SK-N-SH (cell line): ENCODE measurements around the gene ARF4. TPM values are rescaled to one million over a fixed set of nuclear protein-coding genes. Genes with fewer than 3 reads are reported as not detected.

Experiments
- CTCF ChIA-PET: fragments of 300-600, 350-600 bp; formaldehyde crosslinking; extraction: SDS; loops from one replicate; lab custom pipeline; 2021; lab: Yijun Ruan, JAX
- POLR2A ChIA-PET: fragments of 350-600 bp; sonication (Branson Sonifier 250); formaldehyde crosslinking; extraction: SDS; loops from one replicate; lab custom pipeline; 2020; ENCODE audit warnings: antibody characterized with exemption, inconsistent platforms; lab: Yijun Ruan, JAX
- DNase-seq: peaks from one replicate; pipeline ENCODE4 v3.0.0; 2012
- H2AFZ ChIP-seq: fragments of 200-600 bp; sonication (generic); 2 replicates; pipeline ENCODE4 v1.8.1; 2016; ENCODE audit warnings: antibody characterized with exemption, mild to moderate bottlenecking, low read depth
- H3F3A ChIP-seq: fragments of 200-600 bp; sonication (generic); replicated peaks from 2 replicates; pipeline ENCODE3; 2016; ENCODE audit warnings: antibody characterized with exemption, mild to moderate bottlenecking; ENCODE audit not compliant: insufficient read depth
- H3K27ac ChIP-seq, 2 experiments: fragments of 200-500 bp in 1 of 2; fragments of 200-600 bp in 1 of 2; sonication (Bioruptor generic) in 1 of 2; sonication (generic), shearing (Covaris generic) in 1 of 2; 2 replicates each; pipeline versions ENCODE4 v1.5.1 to v1.6.1; 2014 to 2016; ENCODE audit warnings: low read depth in 2 of 2, inconsistent platforms in 1 of 2, low read length in 1 of 2, mild to moderate bottlenecking in 1 of 2, mixed read lengths in 1 of 2
- H3K27me3 ChIP-seq: fragments of 200-600 bp; sonication (generic), shearing (Covaris generic); 2 replicates; pipeline ENCODE4 v1.6.1; 2016; ENCODE audit warnings: mixed run types; ENCODE audit not compliant: insufficient read depth
- H3K36me3 ChIP-seq, 2 experiments: fragments of 200-500 bp in 1 of 2; fragments of 200-600 bp in 1 of 2; sonication (Bioruptor generic) in 1 of 2; sonication (generic) in 1 of 2; replicated peaks in 1 of 2; 2 replicates each; pipeline versions ENCODE3 to v1.5.1; 2014 to 2016; ENCODE audit warnings: low read length in 1 of 2, mild to moderate bottlenecking in 1 of 2; ENCODE audit not compliant: insufficient read depth in 2 of 2, control insufficient read depth in 1 of 2
- H3K4me1 ChIP-seq, 2 experiments: fragments of 200-500 bp in 1 of 2; fragments of 200-600 bp in 1 of 2; sonication (Bioruptor generic) in 1 of 2; sonication (generic), shearing (Covaris generic) in 1 of 2; 2 replicates each; pipeline versions ENCODE4 v1.5.1 to v1.6.1; 2014 to 2016; ENCODE audit warnings: low read depth in 1 of 2, low read length in 1 of 2, mixed run types in 1 of 2; ENCODE audit not compliant: insufficient read depth in 2 of 2, control insufficient read depth in 1 of 2
- H3K4me2 ChIP-seq: fragments of 200-600 bp; sonication (generic), shearing (Covaris generic); 2 replicates; pipeline ENCODE4 v1.6.1; 2017; ENCODE audit warnings: mixed run types
- H3K4me3 ChIP-seq, 2 experiments: fragments of 200-500 bp in 1 of 2; fragments of 200-600 bp in 1 of 2; sonication (Bioruptor generic) in 1 of 2; sonication (generic), shearing (Covaris generic) in 1 of 2; 2 replicates each; pipeline versions ENCODE4 v1.5.1 to v1.8.1; 2014 to 2016; ENCODE audit warnings: low read depth in 2 of 2, inconsistent platforms in 1 of 2, low read length in 1 of 2, mild to moderate bottlenecking in 1 of 2, mixed read lengths in 1 of 2, moderate library complexity in 1 of 2
- H3K79me2 ChIP-seq: fragments of 200-600 bp; sonication (generic); 2 replicates; pipeline ENCODE4 v1.8.1; 2017; ENCODE audit warnings: mild to moderate bottlenecking; ENCODE audit not compliant: insufficient read depth
- H3K9ac ChIP-seq: fragments of 200-600 bp; sonication (generic); 2 replicates; pipeline ENCODE4 v1.6.1; 2017; ENCODE audit warnings: mixed run types
- H3K9me2 ChIP-seq: fragments of 200-600 bp; sonication (generic); 2 replicates; pipeline ENCODE4 v1.6.1; 2017; ENCODE audit warnings: mixed run types
- H3K9me3 ChIP-seq: fragments of 200-600 bp; sonication (generic); 2 replicates; pipeline ENCODE4 v1.6.1; 2017; ENCODE audit warnings: mixed run types, mild to moderate bottlenecking, moderate library complexity
- H4K20me1 ChIP-seq: fragments of 200-600 bp; sonication (generic); 2 replicates; pipeline ENCODE4 v1.6.1; 2017; ENCODE audit warnings: mild to moderate bottlenecking, mixed run types; ENCODE audit not compliant: insufficient read depth
- JUND ChIP-seq: IDR thresholded peaks from 2 replicates; pipeline ENCODE4 v1.4.0; 2012
- TCF12 ChIP-seq: IDR thresholded peaks from 2 replicates; pipeline ENCODE4 v1.4.0; 2012
- polyA plus RNA-seq, 3 experiments: library from polyadenylated mRNA; depleted of rRNA; stranded (reverse); fragments of >200 nt; gene quantifications; 2 replicates each; pipeline ENCODE4 v1.2.3, GENCODE V29; 2012
- small RNA-seq, 7 experiments: library from RNA; depleted of rRNA; stranded (forward); fragments of <200 nt; gene quantifications; one replicate each; pipeline ENCODE3, GENCODE V24; 2012

The ARF4 gene
- polyA plus RNA-seq, 1 of the 3 experiments (the other 2 are of a cell fraction), result 150 TPM

GRCh38 chr3:57530071-57530608 is 67.0 kb downstream of the ARF4 start:
- Histone ChIP-seq H3K4me1 (peaks cover 0 to 6% of the 10 kb centered on the region in 2 experiments; a peak in 1 of 4 replicates), H2AFZ (peak overlapping the region; percentile 25; the same call in 1 of the 2 replicates)
- DNase-seq, result peak; percentile 21
- CTCF ChIA-PET, result interaction anchor here (0.6 to 1.6 kb wide), 2 partner anchors 13 to 1041 kb away, joined by 3 to 4 read pairs; no protein-coding TSS in a partner anchor
- TF ChIP-seq JUND, result no peak
- peak; percentile 57 for TF ChIP-seq TCF12
- TF ChIP-seq, all 33 proteins: peak for 1
- H3K9me3 ChIP-seq, result no peaks in the 10 kb centered on the region
- H3K9ac ChIP-seq, result no peak overlapping the region
- no peak overlapping the region for H3K4me3 ChIP-seq
- H3F3A ChIP-seq, result peaks cover 10% of the 10 kb centered on the region
- no peaks in the 10 kb centered on the region for H3K9me2 ChIP-seq
- H3K36me3 ChIP-seq, result no peaks in the 10 kb centered on the region
- POLR2A ChIA-PET, result no interaction called here
- no peaks in the 10 kb centered on the region for H3K27me3 ChIP-seq
- H4K20me1 ChIP-seq, result no peaks in the 10 kb centered on the region
- H3K79me2 ChIP-seq, result no peaks in the 10 kb centered on the region
- H3K4me2 ChIP-seq, result no peak overlapping the region
- H3K27ac ChIP-seq, result peak overlapping the region in 1 of 2 experiments; percentile 12; a peak in 1 of 4 replicates

Small RNA genes lying within 50 kb of the gene (small RNA-seq; reads per million reads assigned to genes)
- gene RNU6-108P, result 0 reads per million in 7 experiments
- gene RNU6-483P, result 0 reads per million in 7 experiments
- 0 reads per million in 7 experiments for gene RNU6ATAC26P

Other genes with a start within 250 kb of the ARF4 start
- gene DNAH12, start 53.0 kb downstream of the ARF4 start, polyA plus RNA-seq (2012; rRNA removed), result 0.03 and 0.05 TPM in 2 replicates
- 7.4 and 9.5 TPM in 2 replicates for gene PDE12, start 41.1 kb downstream of the ARF4 start, polyA plus RNA-seq (2012; rRNA removed)
- gene DENND6A, start 95.7 kb upstream of the ARF4 start, polyA plus RNA-seq (2012; rRNA removed), result 5.8 and 9.7 TPM in 2 replicates
- gene SLMAP, start 159.0 kb upstream of the ARF4 start, polyA plus RNA-seq (2012; rRNA removed), result 10.5 and 11.7 TPM in 2 replicates